Measurements from ENCODE around the gene ATP6V0D1. TPM values are rescaled to one million over a fixed set of nuclear protein-coding genes. Genes with fewer than 3 reads are reported as not detected.
A peak's percentile ranks its signal among the peaks of the same experiment; 100 is the strongest.

Gene ATP6V0D1
- total RNA-seq, 4 donors from 2014 or later, result 103 to 131 (median 119) TPM

DNA sequence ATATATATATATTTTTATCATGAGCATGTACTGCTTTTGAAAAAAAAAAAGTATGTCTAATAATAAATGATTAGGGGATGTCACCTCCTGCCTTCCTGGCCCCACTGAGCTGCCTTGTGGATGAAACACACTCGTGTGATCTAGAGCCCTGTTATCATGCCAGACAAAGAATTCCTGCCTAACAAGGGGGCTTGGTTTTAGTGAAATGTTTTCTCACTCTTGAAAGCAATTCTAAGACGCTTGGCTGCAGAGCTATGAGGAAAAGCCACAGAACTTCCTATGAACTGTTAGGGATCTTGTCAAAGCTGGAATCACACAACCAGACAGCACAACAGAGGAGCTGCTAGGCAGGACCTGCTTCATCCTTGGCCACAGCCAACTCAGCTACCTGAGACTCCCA, 68.7 kb downstream of the ATP6V0D1 start:
- Histone ChIP-seq H3K9me3 (no peaks in the 10 kb centered on the region), H3K4me1 (peaks cover 12 to 28% (median 21%) of the 10 kb centered on the region in 4 donors), H3K27ac (replicated peaks in 1 of 4) (no peak overlapping the region), H3K27me3 (no peaks in the 10 kb centered on the region), H3K36me3 (peaks cover 0 to 8% (median 0%) of the 10 kb centered on the region in 4 donors), H3K4me3 (no peak overlapping the region)
- TF ChIP-seq EP300 (IDR thresholded peaks at IDR 0.05) (no peak), POLR2AphosphoS5 (IDR thresholded peaks at IDR 0.05) (no peak), CTCF (IDR thresholded peaks at IDR 0.05) (no peak), POLR2A (IDR thresholded peaks at IDR 0.05; ENCODE audit: low read depth) (no peak)
- no peak for DNase-seq (ENCODE audit: extremely low spot score)
- intact Hi-C loops (cut with DNase I), result no loop called here
- WGBS, result 49% methylated on average over 2 of the region's 2 CpGs

GRCh38 chr16:67411339-67411738, 69.6 kb downstream of the ATP6V0D1 start:
- TF ChIP-seq POLR2AphosphoS5 (IDR thresholded peaks at IDR 0.05) (no peak), EP300 (IDR thresholded peaks at IDR 0.05) (no peak)
- DNase-seq (ENCODE audit: extremely low spot score), result no peak
- Histone ChIP-seq H3K36me3 (peaks cover 0 to 8% (median 0%) of the 10 kb centered on the region in 4 donors), H3K9me3 (no peaks in the 10 kb centered on the region), H3K4me1 (peaks cover 16 to 32% (median 24%) of the 10 kb centered on the region in 4 donors), H3K27ac (replicated peaks in 1 of 4) (no peak overlapping the region), H3K27me3 (no peaks in the 10 kb centered on the region), H3K4me3 (no peak overlapping the region)
- intact Hi-C loops (cut with DNase I), result no loop called here
- WGBS, result 88% methylated on average over 3 of the region's 3 CpGs

DNA sequence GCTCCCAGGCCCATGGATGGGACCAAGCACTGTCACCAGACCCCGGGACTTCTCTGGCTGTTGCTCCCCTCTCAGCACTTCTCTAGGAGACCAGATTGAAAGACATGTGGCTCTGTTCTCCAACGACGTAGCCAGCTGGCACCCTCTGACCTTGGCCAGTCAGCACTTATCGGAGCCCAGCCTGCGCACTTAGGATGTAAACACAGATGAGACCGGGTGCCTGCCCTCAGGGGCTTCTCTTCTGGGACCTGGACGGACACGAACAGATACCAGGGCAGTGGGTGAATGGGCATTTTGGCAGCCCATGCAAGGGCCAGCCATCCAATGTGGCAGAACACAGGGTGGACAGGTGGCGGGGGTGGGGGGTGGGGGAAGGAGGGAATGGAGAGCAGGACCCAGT, 71.3 kb downstream of the ATP6V0D1 start:
- WGBS, result 100% methylated on average over 2 of the region's 9 CpGs
- Histone ChIP-seq H3K27me3 (no peaks in the 10 kb centered on the region), H3K9me3 (no peaks in the 10 kb centered on the region), H3K36me3 (peaks cover 0 to 12% (median 0%) of the 10 kb centered on the region in 4 donors), H3K27ac (replicated peaks in 1 of 4) (no peak overlapping the region), H3K4me3 (no peak overlapping the region), H3K4me1 (peaks cover 18 to 26% (median 24%) of the 10 kb centered on the region in 4 donors)
- no peak for TF ChIP-seq CTCF (IDR thresholded peaks at IDR 0.05)
- TF ChIP-seq EP300 (IDR thresholded peaks at IDR 0.05), result no peak
- DNase-seq (ENCODE audit: extremely low spot score), result no peak
- intact Hi-C loops (cut with DNase I), result no loop called here

DNA sequence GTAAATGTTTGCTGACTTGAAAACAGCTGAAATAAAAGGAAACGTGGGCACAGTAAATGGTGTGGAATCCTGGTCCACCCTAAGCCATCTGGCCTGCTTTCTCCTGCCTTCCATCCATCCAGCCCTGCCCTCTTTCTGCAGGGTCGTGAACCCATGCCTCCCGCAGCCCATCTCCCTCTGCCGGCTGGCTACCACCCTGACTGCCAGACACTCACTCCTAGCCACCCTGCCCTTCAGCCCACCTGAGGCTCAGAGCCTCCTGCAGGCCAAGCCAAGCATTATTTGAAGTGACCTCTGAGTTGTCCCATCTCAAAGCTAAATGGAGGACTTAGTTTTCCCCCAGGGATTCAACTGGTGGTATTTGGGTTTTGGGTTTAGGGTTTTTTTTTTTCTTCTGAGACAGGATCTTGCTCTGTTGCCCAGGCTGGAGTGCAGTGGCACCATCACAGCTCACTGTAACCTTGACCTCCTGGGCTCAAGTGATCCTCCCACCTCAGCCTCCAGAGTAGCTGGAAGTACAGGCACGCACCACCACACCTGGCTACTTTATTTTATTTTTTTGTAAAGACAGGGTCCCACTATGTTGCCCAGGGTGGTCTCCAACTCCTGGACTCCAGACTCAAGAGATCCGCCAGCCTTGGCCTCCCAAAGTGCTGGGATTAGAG, 73.0 kb downstream of the ATP6V0D1 start:
- DNase-seq (ENCODE audit: extremely low spot score), result no peak
- intact Hi-C loops (cut with DNase I), result no loop called here
- Histone ChIP-seq H3K27me3 (no peaks in the 10 kb centered on the region), H3K4me3 (no peak overlapping the region), H3K27ac (replicated peaks in 1 of 4) (no peak overlapping the region), H3K9me3 (no peaks in the 10 kb centered on the region), H3K36me3 (peaks cover 0 to 23% (median 0%) of the 10 kb centered on the region in 4 donors), H3K4me1 (peaks cover 17 to 22% (median 20%) of the 10 kb centered on the region in 4 donors)
- 79% methylated on average over 6 of the region's 6 CpGs for WGBS
- TF ChIP-seq POLR2AphosphoS5 (IDR thresholded peaks at IDR 0.05), result no peak
- TF ChIP-seq EP300 (IDR thresholded peaks at IDR 0.05), result no peak
- TF ChIP-seq POLR2A (IDR thresholded peaks at IDR 0.05; ENCODE audit: low read depth), result no peak
- no peak for TF ChIP-seq CTCF (IDR thresholded peaks at IDR 0.05)

GRCh38 chr16:67407176-67407787, 73.7 kb downstream of the ATP6V0D1 start:
- no peaks in the 10 kb centered on the region for H3K9me3 ChIP-seq
- peak overlapping the region; percentile 15 to 73 (median 70) for H3K27ac ChIP-seq (replicated peaks in 1 of 4)
- peaks cover 17 to 22% (median 20%) of the 10 kb centered on the region in 4 donors for H3K4me1 ChIP-seq
- WGBS, result 90% methylated on average over 5 of the region's 7 CpGs
- no peak overlapping the region for H3K4me3 ChIP-seq
- peaks cover 0 to 23% (median 0%) of the 10 kb centered on the region in 4 donors for H3K36me3 ChIP-seq
- TF ChIP-seq POLR2AphosphoS5 (IDR thresholded peaks at IDR 0.05) (no peak), POLR2A (IDR thresholded peaks at IDR 0.05; ENCODE audit: low read depth) (no peak), EP300 (IDR thresholded peaks at IDR 0.05) (no peak), CTCF (IDR thresholded peaks at IDR 0.05) (no peak)
- DNase-seq (ENCODE audit: extremely low spot score), result no peak
- H3K27me3 ChIP-seq, result no peaks in the 10 kb centered on the region
- intact Hi-C loops (cut with DNase I), result no loop called here
